HUES48 (cell line): ENCODE data around the gene FADS6.

Experiments
- H3K27ac ChIP-seq: one replicate; pipeline ENCODE4 v1.7.0; 2013; ENCODE audit warnings: low read depth, low read length, inconsistent platforms
- H3K27me3 ChIP-seq: 2 replicates; pipeline ENCODE4 v1.6.1; 2013; ENCODE audit warnings: mild to moderate bottlenecking, low read length; ENCODE audit not compliant: control insufficient read depth, insufficient read depth
- H3K36me3 ChIP-seq: 2 replicates; pipeline ENCODE4 v1.6.1; 2013; ENCODE audit warnings: low read length; ENCODE audit not compliant: control insufficient read depth, insufficient read depth
- H3K4me1 ChIP-seq: 2 replicates; pipeline ENCODE4 v1.6.1; 2013; ENCODE audit warnings: mild to moderate bottlenecking, low read length; ENCODE audit not compliant: control insufficient read depth, insufficient read depth
- H3K4me3 ChIP-seq: 2 replicates; pipeline ENCODE4 v1.5.1; 2013; ENCODE audit warnings: mild to moderate bottlenecking, low read depth, low read length
- H3K9ac ChIP-seq: 2 replicates; pipeline ENCODE4 v1.6.1; 2013; ENCODE audit warnings: mild to moderate bottlenecking, low read depth, low read length, moderate library complexity
- H3K9me3 ChIP-seq: 2 replicates; pipeline ENCODE4 v1.6.1; 2013; ENCODE audit warnings: low read length; ENCODE audit not compliant: control insufficient read depth, insufficient read depth

The FADS6 gene

DNA sequence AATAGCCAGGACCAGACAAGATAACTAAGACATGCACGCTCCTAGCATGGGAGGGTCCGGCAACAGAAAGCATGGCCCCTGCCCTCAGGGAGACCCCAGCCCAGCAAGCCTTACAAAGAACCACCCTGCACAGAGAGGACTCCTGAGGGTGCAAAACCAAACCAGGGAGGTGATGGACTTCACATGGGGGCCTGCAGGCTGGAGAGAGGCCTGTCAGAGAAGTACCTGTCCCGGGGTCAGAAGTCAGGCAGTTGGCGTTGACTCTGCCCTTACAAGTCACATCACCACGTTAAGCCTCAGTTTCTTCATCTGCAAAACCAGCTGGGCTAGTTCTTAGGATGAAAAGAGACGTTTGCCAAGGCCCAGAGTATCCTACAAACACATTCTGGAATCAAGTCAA, 35.4 kb upstream of the FADS6 start:
- H3K4me3 ChIP-seq, result no peak overlapping the region
- no peaks in the 10 kb centered on the region for H3K36me3 ChIP-seq
- no peaks in the 10 kb centered on the region for H3K9me3 ChIP-seq
- H3K9ac ChIP-seq, result no peak overlapping the region
- H3K4me1 ChIP-seq, result 0 out of 2 replicates have a peak, but pooled peaks cover 4% of the 10 kb centered on the region
- peaks cover 70% of the 10 kb centered on the region for H3K27me3 ChIP-seq
- H3K27ac ChIP-seq, result no peak overlapping the region

DNA sequence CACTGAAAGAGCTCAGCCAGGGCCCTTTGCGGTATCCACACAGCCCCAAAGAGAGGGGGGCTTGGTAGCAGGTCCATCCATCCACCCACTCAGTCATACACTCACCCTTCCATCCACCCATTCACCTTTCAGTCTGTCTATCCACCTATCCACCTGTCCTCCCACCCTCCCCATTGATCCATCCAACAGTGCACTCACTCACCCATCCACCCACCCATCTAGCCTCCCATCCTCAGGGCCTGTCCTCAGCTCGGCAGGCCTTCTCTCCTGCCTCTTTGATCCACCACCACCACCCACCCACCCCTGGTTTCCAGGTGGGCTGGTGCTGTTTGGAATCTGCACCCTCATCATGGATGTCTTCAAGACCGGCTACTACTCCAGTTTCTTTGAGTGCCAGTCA, 31.8 kb upstream of the FADS6 start:
- peaks cover 78% of the 10 kb centered on the region for H3K27me3 ChIP-seq
- no peak overlapping the region for H3K9ac ChIP-seq
- no peak overlapping the region for H3K27ac ChIP-seq
- no peaks in the 10 kb centered on the region for H3K9me3 ChIP-seq
- H3K4me3 ChIP-seq, result no peak overlapping the region
- no peaks in the 10 kb centered on the region for H3K36me3 ChIP-seq
- peaks cover 6% of the 10 kb centered on the region; the same call in 1 of the 2 replicates for H3K4me1 ChIP-seq

DNA sequence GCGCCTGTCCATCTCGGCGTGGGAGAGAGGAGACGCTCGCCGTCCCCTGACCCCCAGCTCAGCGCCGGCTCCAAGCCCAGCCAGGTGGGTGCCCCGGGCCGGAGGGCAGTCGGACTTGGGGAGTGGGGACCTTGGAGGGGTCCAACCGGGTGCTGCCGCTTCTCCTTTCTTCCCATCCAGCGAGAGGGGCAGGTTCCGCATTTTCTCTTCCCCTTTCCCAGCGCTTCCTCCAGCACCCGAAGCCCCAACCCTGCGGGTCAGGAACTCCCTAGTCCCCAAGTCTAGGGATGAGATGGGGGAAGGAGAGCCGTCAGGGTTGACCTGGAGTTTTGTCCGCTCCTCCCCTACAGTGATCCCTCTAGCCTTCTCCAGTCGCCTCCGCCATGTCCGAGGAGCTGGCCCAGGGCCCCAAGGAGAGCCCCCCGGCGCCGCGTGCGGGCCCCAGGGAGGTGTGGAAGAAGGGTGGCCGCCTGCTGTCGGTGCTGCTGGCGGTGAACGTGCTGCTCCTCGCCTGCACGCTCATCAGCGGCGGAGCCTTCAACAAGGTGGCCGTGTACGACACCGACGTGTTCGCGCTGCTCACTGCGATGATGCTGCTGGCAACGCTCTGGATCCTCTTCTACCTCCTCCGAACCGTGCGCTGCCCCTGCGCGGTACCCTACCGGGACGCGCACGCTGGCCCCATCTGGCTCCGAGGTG, 31.0 kb upstream of the FADS6 start, which contains the start of gene OTOP2:
Gene OTOP2 (plus strand): TSS at position 24 of the 699 bp plus-strand sequence. CDS start 360 bp downstream, at position 384.
- Histone ChIP-seq H3K9me3 (no peaks in the 10 kb centered on the region), H3K27me3 (peaks cover 78% of the 10 kb centered on the region), H3K36me3 (no peaks in the 10 kb centered on the region), H3K4me1 (peaks cover 6% of the 10 kb centered on the region; the same call in 1 of the 2 replicates), H3K4me3 (peak within 1 kb of the TSS; percentile 59), H3K9ac (no peak within 1 kb of the TSS), H3K27ac (no peak within 1 kb of the TSS)

DNA sequence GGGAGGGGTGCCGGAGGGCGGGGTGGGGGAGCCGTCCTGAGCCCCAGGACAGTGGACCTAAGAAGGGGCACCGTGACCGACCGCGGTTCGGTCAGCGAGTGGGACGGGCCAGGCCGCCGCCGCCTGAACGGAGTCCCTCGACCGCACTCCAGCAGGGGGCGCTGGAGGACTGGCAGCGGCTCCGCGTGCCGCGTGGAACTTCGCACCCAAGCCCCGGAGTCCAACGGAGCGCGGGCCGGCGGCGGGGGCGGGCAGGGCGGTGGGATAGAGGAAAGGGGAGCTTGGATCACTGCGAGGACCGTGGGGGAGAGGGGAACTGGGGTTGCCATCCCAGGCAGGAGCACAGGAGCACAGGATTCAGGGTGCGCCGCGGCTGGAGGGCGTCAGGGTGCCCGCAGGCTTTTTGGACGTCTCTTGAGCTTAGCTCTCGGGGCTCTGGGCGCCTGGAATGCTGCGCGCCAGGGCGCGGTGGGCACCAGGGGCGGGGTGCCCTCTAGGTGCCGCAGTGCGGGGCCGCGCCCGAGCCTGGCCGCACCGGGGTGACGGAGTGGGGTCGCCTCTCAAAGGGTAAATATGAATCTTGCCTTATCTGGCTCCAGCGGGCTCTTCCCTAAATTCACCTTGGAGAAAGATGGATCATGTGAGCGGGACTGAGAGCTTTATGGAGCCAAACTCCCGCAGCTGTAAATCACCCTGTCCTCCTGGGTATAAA, 30.3 kb upstream of the FADS6 start:
- Histone ChIP-seq H3K27ac (no peak overlapping the region), H3K4me3 (peak overlapping the region; percentile 59), H3K9ac (no peak overlapping the region), H3K4me1 (peaks cover 6% of the 10 kb centered on the region; the same call in 1 of the 2 replicates), H3K27me3 (peaks cover 74% of the 10 kb centered on the region), H3K9me3 (no peaks in the 10 kb centered on the region), H3K36me3 (no peaks in the 10 kb centered on the region)

- Histone ChIP-seq H3K36me3 (no peaks in the 10 kb centered on the region), H3K9ac (no peak within 1 kb of the TSS), H3K9me3 (no peaks in the 10 kb centered on the region), H3K27ac (no peak within 1 kb of the TSS), H3K4me1 (peaks cover 6% of the 10 kb centered on the region; the same call in 1 of the 2 replicates), H3K4me3 (peak within 1 kb of the TSS; percentile 59), H3K27me3 (peaks cover 67% of the 10 kb centered on the region)
Observed at GRCh38 chr17:74922694-74923537, 29.5 kb upstream of the FADS6 start, which contains the start of gene USH1G. Gene USH1G, minus strand, starts transcription at chr17:74923255. Its CDS starts 182 bp downstream, at chr17:74923073.

DNA sequence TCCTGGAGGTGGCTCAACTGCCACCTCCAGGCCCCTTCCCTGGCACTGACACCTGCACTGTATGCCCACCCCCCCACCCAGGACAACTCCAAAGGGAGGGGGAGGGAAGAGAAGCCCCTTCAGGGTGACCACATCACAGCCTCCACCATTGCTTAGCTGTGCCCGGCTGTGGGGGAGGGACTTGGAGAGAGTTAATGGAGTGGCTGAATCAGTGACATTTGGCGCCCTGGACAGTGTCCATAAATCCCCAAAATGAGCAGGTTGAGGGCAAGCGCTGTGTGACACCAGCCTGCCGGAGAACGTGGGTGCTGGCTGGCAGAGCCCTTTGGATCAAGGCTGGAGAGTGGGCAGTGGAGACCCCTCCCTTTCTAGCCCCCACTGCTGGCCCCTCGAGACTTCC, 28.7 kb upstream of the FADS6 start:
- Histone ChIP-seq H3K36me3 (no peaks in the 10 kb centered on the region), H3K27ac (no peak overlapping the region), H3K4me1 (peaks cover 6% of the 10 kb centered on the region; the same call in 1 of the 2 replicates), H3K4me3 (peak overlapping the region; percentile 55; the same call in 1 of the 2 replicates), H3K27me3 (peaks cover 60% of the 10 kb centered on the region), H3K9me3 (no peaks in the 10 kb centered on the region), H3K9ac (no peak overlapping the region)

DNA sequence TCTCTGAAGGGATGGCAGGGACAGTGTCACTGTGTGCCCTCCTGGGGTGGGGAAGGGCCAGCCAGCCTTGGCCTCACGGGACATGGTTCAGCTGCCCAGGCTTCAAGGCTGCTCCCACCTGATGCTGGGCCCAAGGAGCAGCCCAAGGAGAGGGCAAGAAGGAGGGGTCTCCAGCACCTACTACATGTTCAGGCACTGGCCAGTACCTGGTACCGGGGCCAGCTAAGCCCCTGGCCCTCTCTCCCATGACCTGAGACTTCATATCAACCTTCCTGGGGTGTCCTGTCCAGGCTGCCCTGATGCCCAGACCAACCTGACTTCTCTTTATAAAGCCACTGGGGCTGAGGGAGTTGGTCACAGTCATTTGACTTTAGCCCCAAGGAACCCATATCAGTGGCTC, 28.3 kb upstream of the FADS6 start:
- Histone ChIP-seq H3K9me3 (no peaks in the 10 kb centered on the region), H3K4me1 (peaks cover 6% of the 10 kb centered on the region; the same call in 1 of the 2 replicates), H3K9ac (no peak overlapping the region), H3K27ac (no peak overlapping the region), H3K4me3 (no peak overlapping the region), H3K36me3 (no peaks in the 10 kb centered on the region), H3K27me3 (peaks cover 56% of the 10 kb centered on the region)

DNA sequence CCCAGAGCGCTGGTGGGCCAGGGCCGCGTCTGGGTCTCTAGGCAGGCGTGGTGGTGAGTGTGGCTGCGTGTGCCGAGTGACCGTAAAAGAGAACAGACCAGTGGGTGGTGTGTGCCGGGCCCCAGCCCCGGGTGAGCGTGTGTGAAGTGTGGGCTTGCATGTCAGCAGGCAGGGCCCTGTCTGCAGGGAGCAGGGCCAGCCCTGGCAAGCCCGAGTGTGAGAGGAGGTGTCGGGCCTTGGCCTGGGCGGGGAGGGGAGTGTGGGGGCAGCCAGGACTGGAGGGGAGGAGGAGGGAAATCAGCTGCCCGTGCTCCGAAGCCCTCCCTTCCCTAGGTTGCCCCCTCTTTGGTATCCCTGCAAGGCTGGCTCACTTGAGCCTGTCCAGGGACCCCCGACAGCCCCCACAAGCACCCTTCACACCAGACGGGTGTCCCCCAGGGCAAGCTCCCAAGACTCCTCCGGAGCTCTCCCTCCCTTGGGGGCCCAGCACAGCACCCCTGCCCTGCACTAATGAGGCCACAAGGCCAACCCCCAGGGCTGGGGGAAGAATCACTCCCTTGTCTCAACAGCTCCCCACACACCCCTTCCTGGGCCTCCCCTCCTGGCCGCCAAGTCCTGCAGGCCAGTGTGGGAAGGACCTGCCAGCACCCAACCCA, 27.7 kb upstream of the FADS6 start:
- H3K27ac ChIP-seq, result no peak overlapping the region
- no peak overlapping the region for H3K9ac ChIP-seq
- no peak overlapping the region for H3K4me3 ChIP-seq
- H3K36me3 ChIP-seq, result no peaks in the 10 kb centered on the region
- peaks cover 50% of the 10 kb centered on the region for H3K27me3 ChIP-seq
- H3K4me1 ChIP-seq, result peaks cover 6% of the 10 kb centered on the region; the same call in 1 of the 2 replicates
- no peaks in the 10 kb centered on the region for H3K9me3 ChIP-seq

DNA sequence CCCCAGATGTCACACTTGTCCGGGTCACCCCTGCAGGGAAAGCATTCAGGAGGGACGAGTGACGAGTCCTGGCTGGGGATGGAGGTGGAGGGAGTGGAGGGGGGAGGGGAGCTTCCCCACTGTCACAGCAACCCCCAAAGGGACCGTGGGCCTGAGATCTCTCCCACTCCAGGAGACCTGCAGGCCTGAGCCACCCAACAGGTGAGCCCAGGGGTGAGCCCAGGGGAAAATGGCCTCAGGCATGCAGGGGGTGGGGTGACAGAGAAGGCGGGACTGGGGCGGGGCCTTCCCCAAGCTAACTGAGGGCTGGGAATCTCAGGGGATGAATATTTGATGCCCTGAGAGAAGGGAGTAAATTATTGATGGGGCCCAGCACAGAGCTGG, 27.2 kb upstream of the FADS6 start:
- H3K9ac ChIP-seq, result no peak overlapping the region
- H3K36me3 ChIP-seq, result no peaks in the 10 kb centered on the region
- H3K27ac ChIP-seq, result no peak overlapping the region
- peaks cover 6% of the 10 kb centered on the region; the same call in 1 of the 2 replicates for H3K4me1 ChIP-seq
- no peaks in the 10 kb centered on the region for H3K9me3 ChIP-seq
- H3K27me3 ChIP-seq, result peaks cover 45% of the 10 kb centered on the region
- H3K4me3 ChIP-seq, result no peak overlapping the region

DNA sequence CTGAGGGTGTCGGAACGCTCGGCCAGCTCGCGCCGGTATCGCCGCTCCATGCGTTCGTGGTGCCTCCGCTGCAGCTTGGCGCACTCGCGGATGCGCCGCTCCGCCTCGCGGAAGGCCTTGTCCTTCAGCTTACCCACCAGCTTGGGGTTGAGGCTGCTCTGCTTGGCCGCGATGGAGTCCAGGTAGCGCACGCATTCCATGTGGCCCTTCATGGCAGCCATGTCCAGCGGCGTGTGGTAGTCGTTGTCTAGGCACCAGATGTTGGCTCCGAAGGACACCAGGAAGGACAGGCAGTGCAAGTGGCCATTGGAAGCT, 26.8 kb upstream of the FADS6 start:
- Histone ChIP-seq H3K27me3 (peaks cover 41% of the 10 kb centered on the region), H3K36me3 (no peaks in the 10 kb centered on the region), H3K9ac (no peak overlapping the region), H3K27ac (no peak overlapping the region), H3K4me1 (peaks cover 6% of the 10 kb centered on the region; the same call in 1 of the 2 replicates), H3K4me3 (no peak overlapping the region), H3K9me3 (no peaks in the 10 kb centered on the region)
